HepG2 (cell line): ENCODE measurements around the gene CISD3. TPM values are rescaled to one million over a fixed set of nuclear protein-coding genes. Genes with fewer than 3 reads are reported as not detected.
A peak's percentile ranks its signal among the peaks of the same experiment; 100 is the strongest.

Source experiments
- AGO1 ChIP-seq: fragments of 200-400 bp; formaldehyde crosslinking; IDR thresholded peaks from 2 replicates; pipeline ENCODE4 v1.6.1; 2017; ENCODE audit warnings: mild to moderate bottlenecking, low read depth, low read length, moderate library complexity; ENCODE audit not compliant: poor library complexity, severe bottlenecking
- ATF5 ChIP-seq: sonication (generic); formaldehyde crosslinking; IDR thresholded peaks from 2 replicates; pipeline ENCODE4 v1.4.0; 2020; ENCODE audit warnings: mild to moderate bottlenecking, low read depth, missing genetic modification reagents
- CHCHD3 ChIP-seq: sonication (generic); formaldehyde crosslinking; IDR thresholded peaks from 2 replicates; pipeline ENCODE4 v1.8.0; 2022; ENCODE audit warnings: mild to moderate bottlenecking, missing genetic modification reagents, moderate library complexity
- DPF2 ChIP-seq: sonication (generic); formaldehyde crosslinking; IDR thresholded peaks from 2 replicates; pipeline ENCODE4 v1.4.0; 2020; ENCODE audit warnings: mild to moderate bottlenecking, low read depth, missing genetic modification reagents, borderline replicate concordance
- HOXA3 ChIP-seq: sonication (generic); formaldehyde crosslinking; IDR thresholded peaks from 2 replicates; pipeline ENCODE4 v1.5.0; 2020; ENCODE audit warnings: missing genetic modification reagents
- NFKB2 ChIP-seq: sonication (generic); formaldehyde crosslinking; IDR thresholded peaks from 2 replicates; pipeline ENCODE4 v1.4.0; 2020; ENCODE audit warnings: missing genetic modification reagents, borderline replicate concordance
- SIN3A ChIP-seq: IDR thresholded peaks from 2 replicates; pipeline ENCODE4 v1.6.1; 2011; ENCODE audit warnings: low read depth, mild to moderate bottlenecking, control low read depth, low read length, borderline replicate concordance
- SMARCC2 ChIP-seq: fragments of 450-650 bp; IDR thresholded peaks from 2 replicates; pipeline ENCODE4 v1.6.1; 2017; ENCODE audit warnings: antibody characterized with exemption, mild to moderate bottlenecking
- TFE3 ChIP-seq: IDR thresholded peaks from 2 replicates; pipeline ENCODE4 v1.6.1; 2016
- ZNF136 ChIP-seq: sonication (generic); formaldehyde crosslinking; IDR thresholded peaks from 2 replicates; pipeline ENCODE4 v1.8.1; 2022; ENCODE audit warnings: low read depth, mild to moderate bottlenecking, moderate library complexity, missing genetic modification reagents
- ZNF224 ChIP-seq: sonication (generic); formaldehyde crosslinking; IDR thresholded peaks from 2 replicates; pipeline ENCODE4 v1.5.0; 2020; ENCODE audit warnings: mild to moderate bottlenecking, missing genetic modification reagents
- ZNF331 ChIP-seq: sonication (generic); formaldehyde crosslinking; IDR thresholded peaks from 2 replicates; pipeline ENCODE4 v1.4.0; 2020; ENCODE audit warnings: missing genetic modification reagents
- ZNF335 ChIP-seq: sonication (generic); formaldehyde crosslinking; IDR thresholded peaks from 2 replicates; pipeline ENCODE4 v1.4.0; 2020; ENCODE audit warnings: missing genetic modification reagents
- ZNF446 ChIP-seq: sonication (generic); formaldehyde crosslinking; IDR thresholded peaks from 2 replicates; pipeline ENCODE4 v1.5.0; 2020; ENCODE audit warnings: mild to moderate bottlenecking, missing genetic modification reagents
- ZNF660 ChIP-seq: sonication (generic); formaldehyde crosslinking; IDR thresholded peaks from 2 replicates; pipeline ENCODE4 v1.5.1; 2020; ENCODE audit warnings: mild to moderate bottlenecking, low read depth, missing genetic modification reagents, borderline replicate concordance
- polyA plus RNA-seq, 8 experiments: library from polyadenylated mRNA; depleted of rRNA in 3 of 8; stranded (reverse) in 7 of 8; unstranded in 1 of 8; fragments of >200 nt; fragmentation: Illumina TruSeq in 4 of 8; extraction: Trizol in 4 of 8; gene quantifications; 2 replicates each; pipeline versions ENCODE4 v1.2.1 to v1.2.3, GENCODE V29; 2011 to 2016; ENCODE audit warnings: low read depth in 4 of 8, missing spikeins in 1 of 8, mixed read lengths in 1 of 8; ENCODE audit not compliant: insufficient read depth in 1 of 8
- total RNA-seq, 5 experiments: library from RNA; depleted of rRNA; stranded (reverse); fragments of >200 nt; fragmentation: Illumina TruSeq; extraction: Trizol; gene quantifications; 2 replicates each; pipeline ENCODE4 v1.2.3, GENCODE V29; 2016; ENCODE audit warnings: low read depth in 1 of 5
- TF ChIP-seq, protein P1 (sequence below): sonication (generic); formaldehyde crosslinking; IDR thresholded peaks from 2 replicates; pipeline ENCODE4 v1.4.0; 2020; ENCODE audit warnings: missing genetic modification reagents, mild to moderate bottlenecking, borderline replicate concordance
- TF ChIP-seq, protein P2 (sequence below): IDR thresholded peaks from 2 replicates; pipeline ENCODE4 v1.6.1; 2018; ENCODE audit warnings: missing genetic modification reagents
- TF ChIP-seq, protein P3 (sequence below): sonication (generic); formaldehyde crosslinking; IDR thresholded peaks from 2 replicates; pipeline ENCODE4 v1.5.1; 2020; ENCODE audit warnings: mild to moderate bottlenecking, missing genetic modification reagents, moderate library complexity

Gene CISD3
- total and polyA plus RNA-seq, 2 of the 13 experiments (the other 11 are each of a cell fraction or from before 2014, with no cell fraction given) = 30.0 to 34.1 TPM

DNA sequence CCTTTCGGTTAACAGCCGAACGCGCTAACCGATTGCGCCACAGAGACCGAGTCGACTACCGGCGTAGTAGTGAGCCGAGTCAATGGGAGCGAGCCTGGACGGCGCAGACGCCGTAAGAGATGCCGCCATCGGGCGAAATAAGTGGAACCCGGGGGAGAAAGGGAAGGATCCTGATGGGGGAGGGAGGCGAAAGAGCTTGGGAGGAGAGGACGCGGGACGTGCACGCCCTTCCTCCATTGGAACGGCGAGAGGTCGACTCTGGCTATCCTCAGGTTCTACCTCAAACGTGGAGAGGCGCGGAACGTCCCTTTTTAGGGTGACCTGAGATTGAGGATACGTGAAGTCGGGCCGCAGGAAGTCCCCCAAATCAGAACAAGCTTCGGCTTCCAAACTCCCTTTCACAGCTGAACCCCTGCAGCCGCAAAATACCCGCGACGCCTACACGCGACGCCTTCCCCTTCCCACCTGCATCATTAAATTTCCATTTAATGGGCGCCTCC, 21.7 kb downstream of the CISD3 start (continued):
- TF ChIP-seq ZNF660 (CRISPR knock-in tag) (no peak), ZNF331 (CRISPR knock-in tag) (peak; percentile 89; the same call in 1 of the 2 replicates), SIN3A (no peak), TFE3 (CRISPR knock-in tag) (0 out of 2 replicates have a peak, but pooled peaks have one; percentile 15), ZNF446 (CRISPR knock-in tag) (no peak), DPF2 (no peak), SMARCC2 (no peak), HOXA3 (CRISPR knock-in tag) (peak; percentile 80), ZNF224 (no peak), NFKB2 (CRISPR knock-in tag) (peak; percentile 15; the same call in 1 of the 2 replicates), ATF5 (no peak; the same call in 1 of the 2 replicates), ZNF136 (peak; percentile 62; the same call in 1 of the 2 replicates), AGO1 (peak; percentile 68), ZNF335 (CRISPR knock-in tag) (no peak), CHCHD3 (CRISPR knock-in tag) (no peak)
- TF ChIP-seq, protein P1, sequence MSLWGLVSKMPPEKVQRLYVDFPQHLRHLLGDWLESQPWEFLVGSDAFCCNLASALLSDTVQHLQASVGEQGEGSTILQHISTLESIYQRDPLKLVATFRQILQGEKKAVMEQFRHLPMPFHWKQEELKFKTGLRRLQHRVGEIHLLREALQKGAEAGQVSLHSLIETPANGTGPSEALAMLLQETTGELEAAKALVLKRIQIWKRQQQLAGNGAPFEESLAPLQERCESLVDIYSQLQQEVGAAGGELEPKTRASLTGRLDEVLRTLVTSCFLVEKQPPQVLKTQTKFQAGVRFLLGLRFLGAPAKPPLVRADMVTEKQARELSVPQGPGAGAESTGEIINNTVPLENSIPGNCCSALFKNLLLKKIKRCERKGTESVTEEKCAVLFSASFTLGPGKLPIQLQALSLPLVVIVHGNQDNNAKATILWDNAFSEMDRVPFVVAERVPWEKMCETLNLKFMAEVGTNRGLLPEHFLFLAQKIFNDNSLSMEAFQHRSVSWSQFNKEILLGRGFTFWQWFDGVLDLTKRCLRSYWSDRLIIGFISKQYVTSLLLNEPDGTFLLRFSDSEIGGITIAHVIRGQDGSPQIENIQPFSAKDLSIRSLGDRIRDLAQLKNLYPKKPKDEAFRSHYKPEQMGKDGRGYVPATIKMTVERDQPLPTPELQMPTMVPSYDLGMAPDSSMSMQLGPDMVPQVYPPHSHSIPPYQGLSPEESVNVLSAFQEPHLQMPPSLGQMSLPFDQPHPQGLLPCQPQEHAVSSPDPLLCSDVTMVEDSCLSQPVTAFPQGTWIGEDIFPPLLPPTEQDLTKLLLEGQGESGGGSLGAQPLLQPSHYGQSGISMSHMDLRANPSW (CRISPR knock-in tag) = peak; percentile 40; the same call in 1 of the 2 replicates
- TF ChIP-seq, protein P2, sequence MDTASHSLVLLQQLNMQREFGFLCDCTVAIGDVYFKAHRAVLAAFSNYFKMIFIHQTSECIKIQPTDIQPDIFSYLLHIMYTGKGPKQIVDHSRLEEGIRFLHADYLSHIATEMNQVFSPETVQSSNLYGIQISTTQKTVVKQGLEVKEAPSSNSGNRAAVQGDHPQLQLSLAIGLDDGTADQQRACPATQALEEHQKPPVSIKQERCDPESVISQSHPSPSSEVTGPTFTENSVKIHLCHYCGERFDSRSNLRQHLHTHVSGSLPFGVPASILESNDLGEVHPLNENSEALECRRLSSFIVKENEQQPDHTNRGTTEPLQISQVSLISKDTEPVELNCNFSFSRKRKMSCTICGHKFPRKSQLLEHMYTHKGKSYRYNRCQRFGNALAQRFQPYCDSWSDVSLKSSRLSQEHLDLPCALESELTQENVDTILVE (CRISPR knock-in tag) = 0 out of 2 replicates have a peak, but pooled peaks have one; percentile 57
- TF ChIP-seq, protein P3, sequence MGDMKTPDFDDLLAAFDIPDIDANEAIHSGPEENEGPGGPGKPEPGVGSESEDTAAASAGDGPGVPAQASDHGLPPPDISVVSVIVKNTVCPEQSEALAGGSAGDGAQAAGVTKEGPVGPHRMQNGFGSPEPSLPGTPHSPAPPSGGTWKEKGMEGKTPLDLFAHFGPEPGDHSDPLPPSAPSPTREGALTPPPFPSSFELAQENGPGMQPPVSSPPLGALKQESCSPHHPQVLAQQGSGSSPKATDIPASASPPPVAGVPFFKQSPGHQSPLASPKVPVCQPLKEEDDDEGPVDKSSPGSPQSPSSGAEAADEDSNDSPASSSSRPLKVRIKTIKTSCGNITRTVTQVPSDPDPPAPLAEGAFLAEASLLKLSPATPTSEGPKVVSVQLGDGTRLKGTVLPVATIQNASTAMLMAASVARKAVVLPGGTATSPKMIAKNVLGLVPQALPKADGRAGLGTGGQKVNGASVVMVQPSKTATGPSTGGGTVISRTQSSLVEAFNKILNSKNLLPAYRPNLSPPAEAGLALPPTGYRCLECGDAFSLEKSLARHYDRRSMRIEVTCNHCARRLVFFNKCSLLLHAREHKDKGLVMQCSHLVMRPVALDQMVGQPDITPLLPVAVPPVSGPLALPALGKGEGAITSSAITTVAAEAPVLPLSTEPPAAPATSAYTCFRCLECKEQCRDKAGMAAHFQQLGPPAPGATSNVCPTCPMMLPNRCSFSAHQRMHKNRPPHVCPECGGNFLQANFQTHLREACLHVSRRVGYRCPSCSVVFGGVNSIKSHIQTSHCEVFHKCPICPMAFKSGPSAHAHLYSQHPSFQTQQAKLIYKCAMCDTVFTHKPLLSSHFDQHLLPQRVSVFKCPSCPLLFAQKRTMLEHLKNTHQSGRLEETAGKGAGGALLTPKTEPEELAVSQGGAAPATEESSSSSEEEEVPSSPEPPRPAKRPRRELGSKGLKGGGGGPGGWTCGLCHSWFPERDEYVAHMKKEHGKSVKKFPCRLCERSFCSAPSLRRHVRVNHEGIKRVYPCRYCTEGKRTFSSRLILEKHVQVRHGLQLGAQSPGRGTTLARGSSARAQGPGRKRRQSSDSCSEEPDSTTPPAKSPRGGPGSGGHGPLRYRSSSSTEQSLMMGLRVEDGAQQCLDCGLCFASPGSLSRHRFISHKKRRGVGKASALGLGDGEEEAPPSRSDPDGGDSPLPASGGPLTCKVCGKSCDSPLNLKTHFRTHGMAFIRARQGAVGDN (CRISPR knock-in tag) = peak; percentile 69; the same call in 1 of the 2 replicates
